H1 (cell line): ENCODE results near the gene KRTCAP2. TPM values are rescaled to one million over a fixed set of nuclear protein-coding genes. Genes with fewer than 3 reads are reported as not detected.

ENCODE experiments used
- CTCF ChIA-PET: fragments of 300-600 bp; sonication (Branson Sonifier 250); formaldehyde crosslinking; loops from one replicate; lab custom pipeline; 2021; ENCODE audit not compliant: partially characterized antibody; lab: Charles Lee
- POLR2A ChIA-PET: fragments of 300-600 bp; sonication (Branson Sonifier 250); formaldehyde crosslinking; loops from one replicate; lab custom pipeline; 2021; ENCODE audit warnings: inconsistent platforms; ENCODE audit not compliant: partially characterized antibody; lab: Charles Lee
- DNase-seq, 2 experiments: peaks; one replicate each; pipeline versions ENCODE4 v3.0.0 to v3.0.0-alpha.2; 2010 to 2022; ENCODE audit warnings: low spot score in 2 of 2, low read depth in 1 of 2, mixed read lengths in 1 of 2
- FAIRE-seq: peaks from 2 replicates; lab custom pipeline; 2011; peaks lifted over from hg19 to GRCh38; lab: Jason Lieb, UNC
- H2AFZ ChIP-seq: 2 replicates; pipeline ENCODE4 v1.8.1; 2012; ENCODE audit warnings: low read length, inconsistent platforms
- H2AK5ac ChIP-seq: 2 replicates; pipeline ENCODE4 v1.6.1; 2013; ENCODE audit warnings: low read depth, low read length
- H2BK120ac ChIP-seq: replicated peaks from 2 replicates; pipeline ENCODE3; 2013; ENCODE audit warnings: low read depth, low read length, inconsistent platforms
- H2BK12ac ChIP-seq: 2 replicates; pipeline ENCODE4 v1.6.1; 2013; ENCODE audit warnings: low read depth, low read length
- H2BK15ac ChIP-seq: 2 replicates; pipeline ENCODE4 v1.6.1; 2013; ENCODE audit warnings: low read length
- H2BK20ac ChIP-seq: 2 replicates; pipeline ENCODE4 v1.6.1; 2013; ENCODE audit warnings: low read length
- H2BK5ac ChIP-seq: 2 replicates; pipeline ENCODE4 v1.6.1; 2013; ENCODE audit warnings: low read depth, low read length
- H3K14ac ChIP-seq: 2 replicates; pipeline ENCODE4 v1.6.1; 2013; ENCODE audit warnings: inconsistent platforms; ENCODE audit not compliant: insufficient read length
- H3K18ac ChIP-seq: 2 replicates; pipeline ENCODE4 v1.6.1; 2013; ENCODE audit warnings: low read length; ENCODE audit errors: extremely low read depth
- H3K23ac ChIP-seq: 2 replicates; pipeline ENCODE4 v1.6.1; 2013; ENCODE audit warnings: inconsistent platforms; ENCODE audit not compliant: insufficient read length
- H3K23me2 ChIP-seq: 2 replicates; pipeline ENCODE4 v1.6.1; 2013; ENCODE audit warnings: low read depth, low read length
- H3K27ac ChIP-seq: 2 replicates; pipeline ENCODE4 v1.6.1; 2011; ENCODE audit warnings: low read depth, low read length, inconsistent platforms
- H3K27me3 ChIP-seq, 4 experiments: replicated peaks in 1 of 4; 1 replicate in 1 of 4; 2 replicates in 3 of 4; pipeline versions ENCODE4 v1.6.1 to v1.8.1; 2011 to 2013; ENCODE audit warnings: low read length in 3 of 4, mild to moderate bottlenecking in 3 of 4, inconsistent platforms in 2 of 4, mixed read lengths in 2 of 4, moderate library complexity in 1 of 4; ENCODE audit not compliant: control insufficient read depth in 3 of 4, insufficient read depth in 3 of 4; ENCODE audit errors: extremely low read depth in 1 of 4
- H3K36me3 ChIP-seq, 4 experiments: 2 replicates each; pipeline versions ENCODE4 v1.6.1 to v1.8.1; 2011 to 2013; ENCODE audit warnings: mild to moderate bottlenecking in 4 of 4, low read length in 3 of 4, moderate library complexity in 2 of 4, control low read depth in 1 of 4, inconsistent platforms in 1 of 4; ENCODE audit not compliant: insufficient read depth in 4 of 4, control insufficient read depth in 2 of 4
- H3K4ac ChIP-seq: replicated peaks from 2 replicates; pipeline ENCODE3; 2013; ENCODE audit warnings: low read length, low read depth, mixed read lengths, inconsistent platforms; ENCODE audit not compliant: insufficient read length
- H3K4me1 ChIP-seq, 4 experiments: replicated peaks in 1 of 4; 1 replicate in 1 of 4; 2 replicates in 3 of 4; pipeline versions ENCODE4 v1.6.1 to v1.8.1; 2011 to 2013; ENCODE audit warnings: low read length in 3 of 4, inconsistent platforms in 2 of 4, mixed read lengths in 1 of 4; ENCODE audit not compliant: insufficient read depth in 4 of 4, control insufficient read depth in 3 of 4
- H3K4me2 ChIP-seq, 2 experiments: 2 replicates each; pipeline versions ENCODE4 v1.6.1 to v1.8.1; 2011 to 2013; ENCODE audit warnings: low read depth in 2 of 2, low read length in 2 of 2, control low read depth in 1 of 2, inconsistent platforms in 1 of 2, mild to moderate bottlenecking in 1 of 2; ENCODE audit not compliant: insufficient read depth in 1 of 2
- H3K4me3 ChIP-seq, 4 experiments: fragments of 200-600, 300-600 bp in 1 of 4; sonication (generic), shearing (Covaris generic), sonication (Bioruptor Twin) in 1 of 4; 2 replicates each; pipeline versions ENCODE4 v1.5.1 to v1.8.1; 2011 to 2016; ENCODE audit warnings: low read length in 4 of 4, low read depth in 3 of 4, control low read depth in 2 of 4, inconsistent platforms in 2 of 4, mild to moderate bottlenecking in 2 of 4, mixed read lengths in 1 of 4, moderate library complexity in 1 of 4; ENCODE audit not compliant: insufficient read depth in 2 of 4; ENCODE audit errors: extremely low read depth in 1 of 4
- H3K56ac ChIP-seq: replicated peaks from 2 replicates; pipeline ENCODE3; 2013; ENCODE audit warnings: low read depth, mild to moderate bottlenecking, mixed read lengths, low read length, inconsistent platforms; ENCODE audit not compliant: insufficient read length
- H3K79me1 ChIP-seq: 2 replicates; pipeline ENCODE4 v1.6.1; 2013; ENCODE audit warnings: low read depth, low read length, control low read depth
- H3K79me2 ChIP-seq, 2 experiments: 2 replicates each; pipeline versions ENCODE4 v1.6.1 to v1.8.1; 2012 to 2013; ENCODE audit warnings: low read length in 2 of 2, mild to moderate bottlenecking in 2 of 2, inconsistent platforms in 1 of 2; ENCODE audit not compliant: insufficient read depth in 2 of 2, control insufficient read depth in 1 of 2
- H3K9ac ChIP-seq, 4 experiments: replicated peaks in 1 of 4; 1 replicate in 1 of 4; 2 replicates in 3 of 4; pipeline versions ENCODE4 v1.6.1 to v1.8.1; 2011 to 2013; ENCODE audit warnings: low read depth in 3 of 4, low read length in 3 of 4, control low read depth in 2 of 4, mild to moderate bottlenecking in 2 of 4, moderate library complexity in 2 of 4, inconsistent platforms in 1 of 4; ENCODE audit errors: extremely low read depth in 1 of 4
- H3K9me3 ChIP-seq, 2 experiments: 2 replicates each; pipeline versions ENCODE4 v1.6.1 to v1.8.1; 2012 to 2013; ENCODE audit warnings: mild to moderate bottlenecking in 2 of 2, moderate library complexity in 2 of 2, control low read depth in 1 of 2, inconsistent platforms in 1 of 2, low read depth in 1 of 2, low read length in 1 of 2, mixed read lengths in 1 of 2; ENCODE audit not compliant: insufficient read depth in 2 of 2
- H4K20me1 ChIP-seq, 2 experiments: replicated peaks in 1 of 2; 2 replicates each; pipeline versions ENCODE3 to v1.8.1; 2011 to 2013; ENCODE audit warnings: inconsistent platforms in 2 of 2, low read length in 2 of 2, mild to moderate bottlenecking in 1 of 2; ENCODE audit not compliant: insufficient read depth in 2 of 2, control insufficient read depth in 1 of 2
- H4K5ac ChIP-seq: 2 replicates; pipeline ENCODE4 v1.6.1; 2013; ENCODE audit warnings: low read length, low read depth, mixed read lengths, inconsistent platforms; ENCODE audit not compliant: insufficient read length
- H4K8ac ChIP-seq: 2 replicates; pipeline ENCODE4 v1.8.0; 2013; ENCODE audit warnings: mild to moderate bottlenecking, moderate library complexity, low read length, inconsistent platforms; ENCODE audit not compliant: insufficient read depth; ENCODE audit errors: extremely low read depth
- H4K91ac ChIP-seq: replicated peaks from 2 replicates; pipeline ENCODE3; 2013; ENCODE audit warnings: low read length, mixed read lengths, inconsistent platforms; ENCODE audit not compliant: insufficient read length
- ATF2 ChIP-seq: IDR thresholded peaks from 2 replicates; pipeline ENCODE4 v1.6.1; 2012; ENCODE audit warnings: low read length, inconsistent platforms
- CBX8 ChIP-seq: fragments of 300-800, 300-1000 bp; sonication (generic); IDR thresholded peaks from 2 replicates; pipeline ENCODE4 v1.7.1; 2016; ENCODE audit warnings: low read depth, low read length, borderline replicate concordance
- CREB1 ChIP-seq: IDR thresholded peaks from 2 replicates; pipeline ENCODE4 v1.6.1; 2012; ENCODE audit warnings: inconsistent platforms
- CTBP2 ChIP-seq: IDR thresholded peaks from 2 replicates; pipeline ENCODE4 v1.7.0; 2011; ENCODE audit warnings: borderline replicate concordance, mild to moderate bottlenecking, moderate library complexity, mixed read lengths, low read length; ENCODE audit not compliant: insufficient read depth, insufficient read length
- FOSL1 ChIP-seq: IDR thresholded peaks from 2 replicates; pipeline ENCODE4 v1.6.1; 2011; ENCODE audit warnings: mild to moderate bottlenecking, low read depth, low read length, moderate library complexity; ENCODE audit not compliant: insufficient read depth
- JUND ChIP-seq: IDR thresholded peaks from 2 replicates; pipeline ENCODE4 v1.6.1; 2011; ENCODE audit warnings: mild to moderate bottlenecking, improper control_type of control experiment, low read length
- RNF2 ChIP-seq: fragments of 200-900, 300-1000 bp; sonication (generic); IDR thresholded peaks from 2 replicates; pipeline ENCODE4 v1.7.1; 2016; ENCODE audit warnings: borderline replicate concordance, low read depth, mild to moderate bottlenecking, antibody characterized with exemption, low read length; ENCODE audit not compliant: poor library complexity, severe bottlenecking; ENCODE audit errors: missing control alignments
- SIN3A ChIP-seq, 2 experiments: IDR thresholded peaks in 1 of 2; conservative IDR thresholded peaks in 1 of 2; 2 replicates each; pipeline ENCODE4 v1.6.1; 2011 to 2012; ENCODE audit warnings: low read length in 2 of 2, improper control_type of control experiment in 1 of 2, low read depth in 1 of 2, mild to moderate bottlenecking in 1 of 2
- SIRT6 ChIP-seq: IDR thresholded peaks from one replicate; pipeline ENCODE4 v1.7.1; 2012; ENCODE audit warnings: low read length, inconsistent platforms
- SIX5 ChIP-seq: IDR thresholded peaks from 2 replicates; pipeline ENCODE4 v1.6.1; 2011; ENCODE audit warnings: mild to moderate bottlenecking, low read depth, low read length
- SRF ChIP-seq: IDR thresholded peaks from 2 replicates; pipeline ENCODE4 v1.6.1; 2011; ENCODE audit warnings: mild to moderate bottlenecking, low read depth, low read length, moderate library complexity
- WGBS, 2 experiments: shearing (Covaris generic) in 1 of 2; methylation state at CpG; one replicate each; pipeline versions ENCODE4 v1.1.6 to v1.1.7; 2013 to 2015; ENCODE audit warnings: low lambda C conversion rate in 2 of 2, mixed read lengths in 2 of 2, inconsistent platforms in 1 of 2, low coverage in 1 of 2, missing lambda C conversion rate in 1 of 2; ENCODE audit not compliant: insufficient replicate concordance in 2 of 2, insufficient coverage in 1 of 2, insufficient read length in 1 of 2; ENCODE audit errors: extremely low coverage in 1 of 2, missing lambda C conversion rate in 1 of 2; 5-methylcytosine and 5-hydroxymethylcytosine counted together
- polyA plus RNA-seq, 7 experiments: library from polyadenylated mRNA; depleted of rRNA in 3 of 7; stranded (reverse) in 5 of 7; unstranded in 2 of 7; fragments of >200 nt in 5 of 7; fragments of 200-250 nt in 2 of 7; gene quantifications; 1 replicate in 5 of 7; 2 replicates in 1 of 7; 4 replicates in 1 of 7; pipeline versions ENCODE4 v1.2.1 to v1.2.3, GENCODE V29; 2011 to 2013; ENCODE audit warnings: missing spikeins in 2 of 7, mixed read lengths in 2 of 7
- total RNA-seq: library from RNA; stranded (reverse); fragmentation: NEBNext Ultra II Directional; extraction: Animal tissue kit (Norgen Biotek cat#: 25700); gene quantifications from 2 replicates; pipeline ENCODE4 v1.2.1, GENCODE V29; 2021

KRTCAP2 gene
- total and polyA plus RNA-seq, 2 of the 8 experiments (the other 6 are each of a cell fraction or from before 2014, with no cell fraction given): 146 to 317 TPM

- Histone ChIP-seq H2BK120ac (no peak overlapping the region), H3K18ac (no peak overlapping the region), H3K27me3 (peaks cover 16 to 29% (median 24%) of the 10 kb centered on the region in 4 experiments), H3K23ac (no peak overlapping the region), H4K91ac (no peak overlapping the region), H3K4me1 (peaks cover 16 to 52% (median 29%) of the 10 kb centered on the region in 4 experiments), H3K23me2 (peaks cover 29% of the 10 kb centered on the region), H3K14ac (no peak overlapping the region), H4K8ac (no peak overlapping the region), H2AFZ (no peak overlapping the region), H2BK15ac (0 out of 2 replicates have a peak overlapping the region, but pooled peaks have one; percentile 37), H3K9me3 (no peaks in the 10 kb centered on the region), H3K4me2 (no peak overlapping the region; a peak in 1 of 4 replicates), H3K36me3 (peaks cover 0 to 4% (median under 1%) of the 10 kb centered on the region in 4 experiments; a peak in 2 of 8 replicates), H3K79me2 (no peaks in the 10 kb centered on the region), H3K27ac (no peak overlapping the region), H2BK12ac (0 out of 2 replicates have a peak overlapping the region, but pooled peaks have one; percentile 75), H2BK5ac (no peak overlapping the region), H3K79me1 (no peaks in the 10 kb centered on the region), H2AK5ac (no peak overlapping the region), H3K9ac (no peak overlapping the region; a peak in 1 of 7 replicates), H3K4ac (no peak overlapping the region), H4K20me1 (no peaks in the 10 kb centered on the region), H3K56ac (no peak overlapping the region), H4K5ac (no peak overlapping the region), H3K4me3 (no peak overlapping the region), H2BK20ac (no peak overlapping the region; the same call in 1 of the 2 replicates)
- FAIRE-seq (no peak), DNase-seq (no peak)
- POLR2A ChIA-PET: interaction anchor here (0.8 to 2.3 kb wide), 3 partner anchors 10 to 63 kb away, joined by 4 to 11 read pairs (median 4); no protein-coding TSS in a partner anchor
- CTCF ChIA-PET: interaction anchor here (0.8 to 14.2 kb wide), 7 partner anchors 13 to 75 kb away, joined by 3 to 187 read pairs (median 5); partner anchors contain the start of genes KRTCAP2 and TRIM46
- 90% methylated on average over 8 of the region's 8 CpGs; no CpG with 5 or more reads in 1 of the 2 experiments for WGBS, 2 experiments
- TF ChIP-seq JUND (no peak), FOSL1 (no peak), SRF (no peak), ATF2 (no peak), CREB1 (no peak), SIX5 (no peak), SIN3A (conservative IDR thresholded peaks at IDR 0.05 in 1 of 2, IDR thresholded peaks at IDR 0.05 in 1 of 2; ENCODE audit: low read depth in 1 of 2, low read length in 2 of 2) (no peak), CTBP2 (no peak), SIRT6 (no peak), RNF2 (no peak), CBX8 (no peak)
These were observed 41.8 kb downstream of the KRTCAP2 start for GRCh38 chr1:155131285-155131684.
